Left renal pelvis (tissue), 4 donors: ENCODE data around the gene FAM161A. TPM values are rescaled to one million over a fixed set of nuclear protein-coding genes. Genes with fewer than 3 reads are reported as not detected.

Source experiments
- DNase-seq, 4 donors: peaks; one replicate each; pipeline ENCODE4 v3.0.0-alpha.2; 2013; ENCODE audit warnings: low read depth in 4 of 4, low spot score in 3 of 4
- polyA plus RNA-seq, 4 donors: library from polyadenylated mRNA; unstranded; fragments of 120-200 nt; gene quantifications; one replicate each; pipeline ENCODE4 v1.2.1, GENCODE V29; 2013; ENCODE audit not compliant: insufficient read length in 4 of 4

Gene FAM161A
- polyA plus RNA-seq, 4 donors, result 14.0 to 34.0 (median 18.9) TPM

- DNase-seq, result no peak
These were observed 63.9 kb downstream of the FAM161A start for GRCh38 chr2:61789807-61790602.

GRCh38 chr2:61787941-61788563, 65.8 kb downstream of the FAM161A start:
- no peak for DNase-seq

- no peak for DNase-seq
These were observed 67.0 kb downstream of the FAM161A start for GRCh38 chr2:61786876-61787275.

GRCh38 chr2:61785583-61785982, 68.3 kb downstream of the FAM161A start:
- DNase-seq, result no peak

- DNase-seq, result no peak
These were observed 69.2 kb downstream of the FAM161A start for GRCh38 chr2:61784643-61785042.

- DNase-seq, result no peak
These were observed 77.8 kb downstream of the FAM161A start for GRCh38 chr2:61775956-61776570.

Other genes with a start within 250 kb of the FAM161A start
- 100 to 1,000 TPM; 134 to 202 (median 174) TPM for gene CCT4, start 34.6 kb upstream of the FAM161A start, polyA plus RNA-seq
- 10 to 100 TPM; 61.3 to 85.3 (median 71.8) TPM for gene COMMD1, start 51.6 kb upstream of the FAM161A start, polyA plus RNA-seq